Duodenal mucosa (tissue), 2 donors: ENCODE measurements around the gene CHRM1.
"Not testable (repeated sequence)": the region's sequence is repeated elsewhere in the genome, so short reads cannot be mapped to it uniquely, and the experiment has no call there.

Experiments used
- H3K27ac ChIP-seq: one replicate; pipeline ENCODE4 v1.7.0; 2013; ENCODE audit warnings: low read depth, low read length
- H3K27me3 ChIP-seq, 2 donors: one replicate each; pipeline ENCODE4 v1.7.0; 2013; ENCODE audit warnings: low read length in 2 of 2, control low read depth in 1 of 2; ENCODE audit not compliant: insufficient read depth in 2 of 2, control insufficient read depth in 1 of 2
- H3K36me3 ChIP-seq, 2 donors: one replicate each; pipeline ENCODE4 v1.7.0; 2013; ENCODE audit warnings: low read length in 2 of 2, control low read depth in 1 of 2; ENCODE audit not compliant: insufficient read depth in 2 of 2, control insufficient read depth in 1 of 2
- H3K4me1 ChIP-seq, 2 donors: one replicate each; pipeline ENCODE4 v1.7.0; 2013; ENCODE audit warnings: low read length in 2 of 2, control low read depth in 1 of 2; ENCODE audit not compliant: insufficient read depth in 2 of 2, control insufficient read depth in 1 of 2
- H3K4me3 ChIP-seq, 2 donors: one replicate each; pipeline ENCODE4 v1.7.0; 2013; ENCODE audit warnings: low read length in 2 of 2, low read depth in 1 of 2
- H3K9ac ChIP-seq, 2 donors: one replicate each; pipeline ENCODE4 v1.7.0; 2013; ENCODE audit warnings: low read length in 2 of 2, low read depth in 1 of 2
- H3K9me3 ChIP-seq, 2 donors: one replicate each; pipeline ENCODE4 v1.7.0; 2013; ENCODE audit warnings: low read length in 2 of 2, control low read depth in 1 of 2; ENCODE audit not compliant: control insufficient read depth in 1 of 2

Gene CHRM1

GRCh38 chr11:62876712-62877111 is 44.5 kb downstream of the CHRM1 start:
- H3K36me3 ChIP-seq, result peaks cover 0 to 3% of the 10 kb centered on the region in 2 donors
- no peaks in the 10 kb centered on the region for H3K9me3 ChIP-seq
- peaks cover 10 to 11% of the 10 kb centered on the region in 2 donors for H3K4me1 ChIP-seq
- H3K4me3 ChIP-seq, result no peak overlapping the region
- no peak overlapping the region for H3K9ac ChIP-seq
- no peaks in the 10 kb centered on the region for H3K27me3 ChIP-seq
- H3K27ac ChIP-seq, result no peak overlapping the region

GRCh38 chr11:62875698-62876478 is 45.3 kb downstream of the CHRM1 start:
- no peaks in the 10 kb centered on the region for H3K27me3 ChIP-seq
- H3K4me1 ChIP-seq, result peaks cover 10 to 11% of the 10 kb centered on the region in 2 donors
- no peak overlapping the region for H3K9ac ChIP-seq
- no peak overlapping the region for H3K27ac ChIP-seq
- H3K9me3 ChIP-seq, result no peaks in the 10 kb centered on the region
- H3K36me3 ChIP-seq, result peaks cover 0 to 3% of the 10 kb centered on the region in 2 donors
- no peak overlapping the region for H3K4me3 ChIP-seq

- Histone ChIP-seq H3K36me3 (peaks cover 0 to 3% of the 10 kb centered on the region in 2 donors), H3K4me3 (no peak overlapping the region), H3K27ac (no peak overlapping the region), H3K4me1 (peaks cover 4 to 5% of the 10 kb centered on the region in 2 donors), H3K9me3 (no peaks in the 10 kb centered on the region), H3K9ac (no peak overlapping the region), H3K27me3 (no peaks in the 10 kb centered on the region)
Observed at GRCh38 chr11:62874851-62875250, 46.3 kb downstream of the CHRM1 start.

- no peak overlapping the region for H3K9ac ChIP-seq
- H3K27me3 ChIP-seq, result no peaks in the 10 kb centered on the region
- H3K4me1 ChIP-seq, result no peaks in the 10 kb centered on the region
- H3K27ac ChIP-seq, result no peak overlapping the region
- no peaks in the 10 kb centered on the region for H3K9me3 ChIP-seq
- H3K4me3 ChIP-seq, result no peak overlapping the region
- no peaks in the 10 kb centered on the region for H3K36me3 ChIP-seq
Observed at GRCh38 chr11:62865635-62866034, 55.5 kb downstream of the CHRM1 start.

- H3K4me3 ChIP-seq, result no peak overlapping the region
- no peaks in the 10 kb centered on the region for H3K27me3 ChIP-seq
- H3K27ac ChIP-seq, result no peak overlapping the region
- no peaks in the 10 kb centered on the region for H3K36me3 ChIP-seq
- no peaks in the 10 kb centered on the region for H3K9me3 ChIP-seq
- no peak overlapping the region for H3K9ac ChIP-seq
- H3K4me1 ChIP-seq, result no peaks in the 10 kb centered on the region
Observed at GRCh38 chr11:62863687-62864335, 57.4 kb downstream of the CHRM1 start.

GRCh38 chr11:62861564-62862192 is 59.5 kb downstream of the CHRM1 start:
- H3K36me3 ChIP-seq, H3K9ac ChIP-seq, H3K27ac ChIP-seq, H3K27me3 ChIP-seq, H3K4me1 ChIP-seq, H3K9me3 ChIP-seq, H3K4me3 ChIP-seq: not testable (repeated sequence)

GRCh38 chr11:62860835-62861563 is 60.2 kb downstream of the CHRM1 start:
- Histone ChIP-seq H3K27ac (no peak overlapping the region), H3K36me3 (no peaks in the 10 kb centered on the region), H3K4me1 (peaks cover 6 to 7% of the 10 kb centered on the region in 2 donors), H3K9ac (no peak overlapping the region), H3K27me3 (no peaks in the 10 kb centered on the region), H3K4me3 (no peak overlapping the region), H3K9me3 (no peaks in the 10 kb centered on the region)

- peaks cover 12 to 15% of the 10 kb centered on the region in 2 donors for H3K4me1 ChIP-seq
- not testable (repeated sequence) for H3K9me3 ChIP-seq, H3K27ac ChIP-seq, H3K36me3 ChIP-seq, H3K27me3 ChIP-seq, H3K4me3 ChIP-seq, H3K9ac ChIP-seq
Observed at GRCh38 chr11:62859281-62859703, 61.9 kb downstream of the CHRM1 start.
